ENCODE data around the gene CYP21A2.
"Not testable (repeated sequence)": the region's sequence is repeated elsewhere in the genome, so short reads cannot be mapped to it uniquely, and the experiment has no call there.

Gene CYP21A2

DNA sequence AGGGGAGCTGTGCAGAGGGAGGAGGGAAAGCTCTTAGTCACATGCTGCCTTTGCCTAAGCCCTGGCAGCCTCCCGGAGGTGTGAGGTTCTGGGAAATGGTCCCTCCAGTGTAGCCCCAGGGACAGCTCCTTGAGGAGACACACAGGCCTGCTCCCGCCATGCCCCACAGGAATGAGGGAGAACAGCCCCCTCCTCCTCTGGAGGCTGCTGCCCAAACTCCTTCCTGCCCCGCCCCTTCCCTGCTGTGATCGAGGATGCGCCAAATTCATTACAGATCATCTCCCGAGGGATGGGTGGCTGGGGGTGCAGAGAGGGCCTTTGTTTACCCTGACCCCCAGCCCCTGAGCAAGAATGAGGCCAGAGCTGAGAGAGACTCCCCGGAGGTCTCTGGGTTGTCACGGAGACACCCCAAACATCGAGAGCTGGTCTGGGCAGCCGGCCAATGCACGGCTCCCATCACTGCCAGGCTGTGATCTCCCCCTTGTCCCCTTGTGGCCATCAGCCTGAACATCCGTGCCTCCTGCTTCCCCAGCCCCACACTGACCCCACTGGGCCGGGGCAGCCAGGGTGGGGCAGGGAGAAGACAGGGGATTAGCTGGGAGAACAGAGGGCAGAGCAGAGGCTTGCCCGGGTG, 8.4 kb downstream of the CYP21A2 start:
- Histone ChIP-seq H3K4me1 (ENCODE audit: control insufficient read depth, insufficient read depth, low read length) (peaks cover 22% of the 10 kb centered on the region), H3K4me3 (ENCODE audit: low read depth, low read length) (no peak overlapping the region), H3K27ac (ENCODE audit: low read depth, low read length) (peak overlapping the region; percentile 6; the same call in 1 of the 2 replicates), H3K36me3 (ENCODE audit: control insufficient read depth, insufficient read depth, low read length) (no peaks in the 10 kb centered on the region), H3K9ac (ENCODE audit: low read length) (no peak overlapping the region), H3K9me3 (ENCODE audit: control insufficient read depth, insufficient read depth, low read depth, low read length) (no peaks in the 10 kb centered on the region), H3K27me3 (ENCODE audit: control insufficient read depth, insufficient read depth, low read length) (no peaks in the 10 kb centered on the region; the same call in 1 of the 2 replicates)

DNA sequence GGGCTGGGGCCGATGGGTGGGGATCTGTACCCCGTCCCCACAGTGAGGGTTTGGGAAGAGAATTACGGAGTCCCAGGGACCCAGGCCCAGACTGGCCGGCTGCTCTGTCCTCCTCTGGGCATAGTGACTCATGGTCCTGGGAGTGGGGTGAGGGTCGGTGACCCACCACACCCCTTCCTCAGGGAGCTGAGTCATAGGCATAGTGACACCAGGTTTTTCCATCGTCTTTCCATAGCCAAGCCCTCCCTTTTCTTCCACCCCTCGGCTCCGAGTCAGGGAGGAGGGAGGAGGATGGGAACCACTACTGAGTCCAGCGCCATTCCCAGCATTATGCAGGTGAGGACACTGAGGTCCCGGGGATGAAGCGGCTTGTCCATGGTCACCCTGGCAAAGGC, 8.9 kb downstream of the CYP21A2 start:
- Histone ChIP-seq H3K27me3 (ENCODE audit: control insufficient read depth, insufficient read depth, low read length) (no peaks in the 10 kb centered on the region; the same call in 1 of the 2 replicates), H3K36me3 (ENCODE audit: control insufficient read depth, insufficient read depth, low read length) (no peaks in the 10 kb centered on the region), H3K27ac (ENCODE audit: low read depth, low read length) (no peak overlapping the region), H3K4me1 (ENCODE audit: control insufficient read depth, insufficient read depth, low read length) (peaks cover 22% of the 10 kb centered on the region), H3K4me3 (ENCODE audit: low read depth, low read length) (no peak overlapping the region), H3K9ac (ENCODE audit: low read length) (no peak overlapping the region), H3K9me3 (ENCODE audit: control insufficient read depth, insufficient read depth, low read depth, low read length) (no peaks in the 10 kb centered on the region)

DNA sequence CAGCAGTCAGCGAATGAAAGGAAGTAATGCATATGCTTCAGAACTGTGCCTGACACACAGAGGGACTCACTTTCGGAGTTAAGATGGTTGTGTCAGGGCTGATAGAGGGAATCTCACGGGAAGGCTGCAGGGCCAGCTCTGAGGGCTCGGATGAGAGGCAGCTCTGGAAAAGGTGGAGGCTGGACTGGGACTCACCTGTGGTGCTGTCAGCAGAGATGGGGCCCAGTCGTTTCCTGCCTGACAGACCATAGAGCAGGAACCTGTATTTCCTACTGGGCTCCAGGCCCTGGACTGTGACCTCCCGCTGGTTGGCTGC, 9.3 kb downstream of the CYP21A2 start:
- H3K9ac ChIP-seq (ENCODE audit: low read length): no peak overlapping the region
- no peak overlapping the region for H3K27ac ChIP-seq (ENCODE audit: low read depth, low read length)
- no peaks in the 10 kb centered on the region for H3K9me3 ChIP-seq (ENCODE audit: control insufficient read depth, insufficient read depth, low read depth, low read length)
- no peak overlapping the region for H3K4me3 ChIP-seq (ENCODE audit: low read depth, low read length)
- no peaks in the 10 kb centered on the region; the same call in 1 of the 2 replicates for H3K27me3 ChIP-seq (ENCODE audit: control insufficient read depth, insufficient read depth, low read length)
- H3K4me1 ChIP-seq (ENCODE audit: control insufficient read depth, insufficient read depth, low read length): peaks cover 22% of the 10 kb centered on the region
- no peaks in the 10 kb centered on the region for H3K36me3 ChIP-seq (ENCODE audit: control insufficient read depth, insufficient read depth, low read length)

DNA sequence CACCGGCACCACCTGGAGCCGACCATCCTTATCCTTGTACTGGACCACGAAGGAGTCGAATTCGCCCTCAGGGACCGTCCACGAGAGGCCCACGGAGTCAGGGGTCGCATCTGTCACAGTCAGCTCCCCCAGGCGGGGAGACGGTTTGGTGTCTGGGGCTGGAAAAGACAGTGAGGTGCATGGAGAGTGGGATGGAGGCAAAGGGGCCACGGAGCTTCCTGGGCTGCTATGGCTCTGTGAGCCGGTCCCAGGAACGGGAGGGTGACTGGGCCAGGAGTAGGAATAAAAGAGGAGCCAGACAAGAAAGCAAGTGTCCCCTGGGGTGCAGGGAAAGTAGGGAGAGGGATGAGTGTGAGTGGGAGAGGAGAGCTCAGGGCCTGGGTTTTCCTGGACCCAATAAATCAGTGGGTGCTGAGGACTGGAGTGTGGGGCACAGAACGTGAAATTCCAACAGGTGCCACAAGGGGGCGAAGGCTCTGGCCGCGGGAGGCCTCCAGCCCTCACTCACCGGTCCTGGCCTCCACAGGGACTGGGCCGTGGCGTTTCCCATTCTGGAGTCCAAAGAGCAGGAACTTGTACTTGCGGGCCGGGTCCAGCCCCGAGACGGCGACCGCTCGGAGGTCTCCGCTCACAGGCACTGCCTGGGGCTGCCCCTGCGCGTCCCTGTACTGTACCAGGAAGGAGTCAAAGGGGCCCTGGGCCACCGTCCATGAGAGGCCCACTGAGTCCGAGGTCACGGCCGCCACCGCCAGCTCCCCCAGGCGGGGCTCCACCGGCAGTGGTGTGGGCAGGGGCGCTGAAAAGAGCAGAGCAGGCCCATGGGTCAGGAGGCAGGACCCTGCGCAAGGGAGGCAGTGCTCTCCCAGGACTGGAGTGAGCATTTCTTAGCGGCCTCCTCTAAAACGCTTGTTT, 9.9 kb downstream of the CYP21A2 start:
- no peaks in the 10 kb centered on the region; the same call in 1 of the 2 replicates for H3K27me3 ChIP-seq (ENCODE audit: control insufficient read depth, insufficient read depth, low read length)
- H3K4me1 ChIP-seq (ENCODE audit: control insufficient read depth, insufficient read depth, low read length): peaks cover 22% of the 10 kb centered on the region
- no peak overlapping the region for H3K9ac ChIP-seq (ENCODE audit: low read length)
- H3K9me3 ChIP-seq (ENCODE audit: control insufficient read depth, insufficient read depth, low read depth, low read length): no peaks in the 10 kb centered on the region
- H3K36me3 ChIP-seq (ENCODE audit: control insufficient read depth, insufficient read depth, low read length): no peaks in the 10 kb centered on the region
- H3K27ac ChIP-seq (ENCODE audit: low read depth, low read length): no peak overlapping the region
- no peak overlapping the region for H3K4me3 ChIP-seq (ENCODE audit: low read depth, low read length)

DNA sequence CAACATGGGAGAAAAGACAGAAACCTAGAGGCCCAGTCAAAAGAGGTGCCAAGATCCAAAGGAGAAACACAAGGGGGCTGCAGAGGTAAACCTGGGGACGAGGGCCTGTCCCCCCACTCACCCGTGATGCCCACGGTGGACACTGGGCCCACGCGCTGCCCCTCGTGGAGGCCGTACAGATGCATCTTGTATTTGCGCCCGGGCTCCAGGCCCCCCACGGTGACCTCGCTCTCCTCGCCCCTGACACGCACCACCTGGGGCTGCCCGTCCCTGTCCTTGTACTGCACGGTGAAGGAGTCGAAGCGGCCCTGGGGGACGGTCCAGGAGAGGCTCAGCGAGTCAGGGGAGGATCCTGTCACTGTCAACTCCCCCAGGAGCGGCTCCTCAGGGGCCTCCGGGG, 10.9 kb downstream of the CYP21A2 start:
- H3K36me3 ChIP-seq (ENCODE audit: control insufficient read depth, insufficient read depth, low read length); H3K4me3 ChIP-seq (ENCODE audit: low read depth, low read length); H3K27me3 ChIP-seq (ENCODE audit: control insufficient read depth, insufficient read depth, low read length); H3K27ac ChIP-seq (ENCODE audit: low read depth, low read length); H3K9me3 ChIP-seq (ENCODE audit: control insufficient read depth, insufficient read depth, low read depth, low read length); H3K9ac ChIP-seq (ENCODE audit: low read length): not testable (repeated sequence)
- peaks cover 22% of the 10 kb centered on the region for H3K4me1 ChIP-seq (ENCODE audit: control insufficient read depth, insufficient read depth, low read length)

DNA sequence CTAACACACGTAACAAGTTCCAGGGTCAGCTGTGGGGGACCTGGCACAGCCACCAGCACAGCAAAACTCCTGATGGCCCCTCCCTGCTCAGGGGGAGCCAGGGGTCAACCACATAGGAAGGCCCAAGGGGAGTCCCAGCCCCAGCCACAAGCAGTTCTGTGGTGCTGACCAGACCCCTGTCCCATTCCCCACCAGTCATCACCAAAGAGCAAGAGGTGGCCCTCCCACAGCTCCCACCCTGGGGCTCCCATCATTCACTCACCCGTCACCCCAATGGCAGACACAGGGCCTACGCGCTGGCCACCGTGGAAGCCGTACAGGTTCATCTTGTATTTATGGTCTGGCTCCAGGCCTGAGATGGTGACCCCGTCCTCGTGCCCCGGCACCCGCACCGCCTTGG, 11.5 kb downstream of the CYP21A2 start:
- H3K4me3 ChIP-seq (ENCODE audit: low read depth, low read length): not testable (repeated sequence)

DNA sequence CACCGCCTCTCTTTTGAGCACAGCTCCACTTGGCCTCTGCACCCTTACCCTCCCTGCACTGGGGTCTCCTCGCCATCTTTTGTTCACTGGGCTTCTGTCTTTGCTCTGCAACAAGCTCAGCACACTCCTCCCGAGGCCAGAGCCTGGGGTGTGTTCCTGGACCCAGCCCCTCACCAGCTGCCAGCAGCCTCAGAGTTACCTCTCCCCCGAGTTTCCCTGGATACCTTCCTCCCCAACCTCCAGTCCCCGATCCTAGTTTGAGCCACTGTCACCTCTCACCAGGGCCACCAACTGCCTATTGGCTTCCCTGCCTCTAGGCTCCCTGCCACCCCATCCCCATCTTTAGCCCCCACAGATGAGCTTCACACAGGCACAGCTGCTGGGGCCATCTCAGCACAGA, 12.3 kb downstream of the CYP21A2 start:
- Histone ChIP-seq H3K27me3 (ENCODE audit: control insufficient read depth, insufficient read depth, low read length) (no peaks in the 10 kb centered on the region; the same call in 1 of the 2 replicates), H3K27ac (ENCODE audit: low read depth, low read length) (no peak overlapping the region), H3K9ac (ENCODE audit: low read length) (no peak overlapping the region), H3K9me3 (ENCODE audit: control insufficient read depth, insufficient read depth, low read depth, low read length) (no peaks in the 10 kb centered on the region), H3K4me3 (ENCODE audit: low read depth, low read length) (no peak overlapping the region), H3K36me3 (ENCODE audit: control insufficient read depth, insufficient read depth, low read length) (no peaks in the 10 kb centered on the region), H3K4me1 (ENCODE audit: control insufficient read depth, insufficient read depth, low read length) (peaks cover 22% of the 10 kb centered on the region)

More for the DNA sequence above, 11.5 kb downstream of the CYP21A2 start:
- H3K27me3 ChIP-seq (ENCODE audit: control insufficient read depth, insufficient read depth, low read length); H3K27ac ChIP-seq (ENCODE audit: low read depth, low read length); H3K9ac ChIP-seq (ENCODE audit: low read length); H3K36me3 ChIP-seq (ENCODE audit: control insufficient read depth, insufficient read depth, low read length); H3K9me3 ChIP-seq (ENCODE audit: control insufficient read depth, insufficient read depth, low read depth, low read length): not testable (repeated sequence)
- H3K4me1 ChIP-seq (ENCODE audit: control insufficient read depth, insufficient read depth, low read length): peaks cover 22% of the 10 kb centered on the region

DNA sequence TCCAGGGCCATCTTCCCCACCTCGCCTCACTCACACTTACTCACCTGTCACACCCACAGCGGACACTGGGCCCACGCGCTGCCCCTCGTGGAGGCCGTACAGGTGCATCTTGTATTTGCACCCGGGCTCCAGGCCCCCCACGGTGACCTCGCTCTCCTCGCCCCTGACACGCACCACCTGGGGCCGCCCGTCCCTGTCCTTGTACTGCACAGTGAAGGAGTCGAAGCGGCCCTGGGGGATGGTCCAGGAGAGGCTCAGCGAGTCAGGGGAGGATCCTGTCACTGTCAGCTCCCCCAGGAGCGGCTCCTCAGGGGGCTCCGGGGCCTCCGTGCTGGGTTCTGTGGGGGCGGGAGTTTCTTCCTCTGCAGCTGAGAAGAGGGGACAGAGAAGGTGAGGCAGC, 14.4 kb downstream of the CYP21A2 start:
- H3K27me3 ChIP-seq (ENCODE audit: control insufficient read depth, insufficient read depth, low read length); H3K27ac ChIP-seq (ENCODE audit: low read depth, low read length); H3K36me3 ChIP-seq (ENCODE audit: control insufficient read depth, insufficient read depth, low read length); H3K9me3 ChIP-seq (ENCODE audit: control insufficient read depth, insufficient read depth, low read depth, low read length); H3K4me1 ChIP-seq (ENCODE audit: control insufficient read depth, insufficient read depth, low read length); H3K4me3 ChIP-seq (ENCODE audit: low read depth, low read length); H3K9ac ChIP-seq (ENCODE audit: low read length): not testable (repeated sequence)

DNA sequence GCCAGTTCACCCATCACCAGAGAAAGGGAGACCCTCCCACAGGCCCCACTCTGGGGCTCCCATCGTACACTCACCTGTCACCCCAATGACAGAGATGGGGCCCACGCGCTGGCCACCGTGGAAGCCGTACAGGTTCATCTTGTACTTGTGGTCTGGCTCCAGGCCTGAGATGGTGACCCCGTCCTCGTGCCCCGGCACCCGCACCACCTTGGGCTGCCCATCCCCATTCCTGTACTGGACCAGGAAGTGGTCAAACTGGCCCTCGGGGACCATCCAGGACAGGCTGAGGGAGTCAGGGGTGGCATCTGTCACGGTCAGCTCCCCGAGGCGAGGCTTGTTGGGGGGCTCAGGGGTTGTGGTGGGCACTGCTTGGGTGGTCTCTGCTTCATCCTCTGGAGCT, 15.1 kb downstream of the CYP21A2 start:
- not testable (repeated sequence) for H3K4me1 ChIP-seq (ENCODE audit: control insufficient read depth, insufficient read depth, low read length); H3K4me3 ChIP-seq (ENCODE audit: low read depth, low read length); H3K36me3 ChIP-seq (ENCODE audit: control insufficient read depth, insufficient read depth, low read length); H3K9ac ChIP-seq (ENCODE audit: low read length); H3K27ac ChIP-seq (ENCODE audit: low read depth, low read length); H3K27me3 ChIP-seq (ENCODE audit: control insufficient read depth, insufficient read depth, low read length); H3K9me3 ChIP-seq (ENCODE audit: control insufficient read depth, insufficient read depth, low read depth, low read length)

DNA sequence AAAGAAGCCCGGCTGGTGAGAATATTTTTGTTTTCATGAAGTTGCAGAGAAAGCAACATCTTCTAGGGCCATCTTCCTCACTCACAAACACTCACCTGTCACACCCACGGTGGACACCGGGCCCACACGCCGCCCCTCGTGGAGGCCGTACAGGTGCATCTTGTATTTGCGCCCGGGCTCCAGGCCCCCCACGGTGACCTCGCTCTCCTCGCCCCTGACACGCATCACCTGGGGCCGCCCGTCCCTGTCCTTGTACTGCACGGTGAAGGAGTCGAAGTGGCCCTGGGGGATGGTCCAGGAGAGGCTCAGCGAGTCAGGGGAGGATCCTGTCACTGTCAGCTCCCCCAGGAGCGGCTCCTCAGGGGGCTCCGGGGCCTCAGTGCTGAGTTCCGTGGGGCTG, 17.5 kb downstream of the CYP21A2 start:
- H3K27ac ChIP-seq (ENCODE audit: low read depth, low read length); H3K27me3 ChIP-seq (ENCODE audit: control insufficient read depth, insufficient read depth, low read length); H3K4me3 ChIP-seq (ENCODE audit: low read depth, low read length); H3K4me1 ChIP-seq (ENCODE audit: control insufficient read depth, insufficient read depth, low read length); H3K9me3 ChIP-seq (ENCODE audit: control insufficient read depth, insufficient read depth, low read depth, low read length); H3K36me3 ChIP-seq (ENCODE audit: control insufficient read depth, insufficient read depth, low read length); H3K9ac ChIP-seq (ENCODE audit: low read length): not testable (repeated sequence)

DNA sequence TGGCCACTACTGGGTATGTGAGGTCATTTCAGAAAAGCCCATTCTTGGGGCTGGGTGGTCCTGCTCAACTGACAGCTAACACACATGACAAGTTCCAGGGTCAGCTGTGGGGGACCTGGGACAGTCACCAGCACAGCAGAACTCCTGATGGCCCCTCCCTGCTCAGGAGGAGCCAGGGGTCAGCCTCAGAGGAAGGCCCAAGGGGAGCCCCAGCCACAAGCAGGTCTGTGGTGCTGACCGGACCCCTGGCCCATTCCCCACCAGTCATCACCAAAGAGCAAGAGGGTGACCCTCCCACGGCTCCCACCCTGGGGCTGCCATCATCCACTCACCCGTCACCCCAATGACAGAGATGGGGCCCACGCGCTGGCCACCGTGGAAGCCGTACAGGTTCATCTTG, 18.0 kb downstream of the CYP21A2 start:
- Histone ChIP-seq H3K27me3 (ENCODE audit: control insufficient read depth, insufficient read depth, low read length) (no peaks in the 10 kb centered on the region), H3K36me3 (ENCODE audit: control insufficient read depth, insufficient read depth, low read length) (no peaks in the 10 kb centered on the region), H3K9me3 (ENCODE audit: control insufficient read depth, insufficient read depth, low read depth, low read length) (no peaks in the 10 kb centered on the region), H3K4me3 (ENCODE audit: low read depth, low read length) (no peak overlapping the region), H3K4me1 (ENCODE audit: control insufficient read depth, insufficient read depth, low read length) (no peaks in the 10 kb centered on the region), H3K27ac (ENCODE audit: low read depth, low read length) (no peak overlapping the region), H3K9ac (ENCODE audit: low read length) (no peak overlapping the region)

Data from HUES6 (cell line).